ENCODE measurements around the gene TMEM106C.

The TMEM106C gene

DNA sequence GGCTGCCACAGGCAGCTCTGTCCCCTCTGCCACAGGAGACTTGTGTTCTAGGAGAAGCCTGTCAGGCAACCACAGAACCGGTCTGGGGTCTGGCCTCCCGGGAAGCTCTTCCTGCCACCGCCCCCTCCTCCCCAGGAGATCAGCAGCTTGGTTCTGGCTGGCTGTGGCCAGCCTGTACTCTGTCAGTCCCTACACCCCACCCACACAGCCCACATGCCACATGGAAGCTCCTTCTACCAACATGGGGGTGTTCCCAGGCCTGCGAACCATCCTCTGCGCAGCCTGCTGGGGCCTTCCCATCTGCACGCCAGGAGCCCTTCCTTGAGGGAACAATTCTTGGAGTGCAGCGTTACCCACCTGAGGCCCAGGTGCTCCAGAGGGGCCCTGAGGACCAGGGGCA lies 16.8 kb downstream of the TMEM106C start:
- no peak for DNase-seq

DNA sequence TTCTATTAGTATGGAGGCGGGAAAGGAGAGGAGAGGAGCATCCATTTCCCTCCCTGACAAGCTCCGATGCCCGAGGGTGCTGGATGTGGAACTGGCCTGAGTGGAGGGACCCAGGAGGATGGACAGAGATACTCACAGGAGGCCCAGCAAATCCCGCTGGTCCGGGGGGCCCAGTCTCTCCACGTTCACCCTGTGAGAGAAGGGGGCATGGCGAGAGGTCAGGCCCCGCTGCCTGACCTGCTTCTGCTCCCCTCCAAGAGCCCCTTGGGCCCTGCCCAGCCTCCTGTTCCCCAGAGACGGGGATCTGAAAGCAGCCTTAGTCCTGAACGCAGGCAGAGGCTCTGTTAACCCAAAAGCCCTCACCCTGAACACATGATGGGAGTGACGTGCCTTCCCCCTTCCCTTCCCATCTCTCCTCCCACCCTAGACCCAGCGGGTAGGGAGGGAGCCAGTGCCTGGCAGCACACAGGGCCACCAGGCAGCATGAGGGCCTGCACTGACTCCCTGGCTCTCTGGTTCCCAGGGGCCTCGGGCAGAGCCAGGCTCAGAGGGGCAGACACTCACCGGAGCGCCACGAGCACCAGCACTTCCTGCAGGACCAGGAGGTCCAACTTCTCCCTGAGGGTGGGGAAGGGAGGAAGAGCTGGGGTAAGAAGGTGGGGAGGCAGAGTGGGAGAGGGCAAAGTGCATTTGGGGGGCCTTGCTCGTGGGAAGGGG lies 17.5 kb downstream of the TMEM106C start:
- no peak for DNase-seq

DNA sequence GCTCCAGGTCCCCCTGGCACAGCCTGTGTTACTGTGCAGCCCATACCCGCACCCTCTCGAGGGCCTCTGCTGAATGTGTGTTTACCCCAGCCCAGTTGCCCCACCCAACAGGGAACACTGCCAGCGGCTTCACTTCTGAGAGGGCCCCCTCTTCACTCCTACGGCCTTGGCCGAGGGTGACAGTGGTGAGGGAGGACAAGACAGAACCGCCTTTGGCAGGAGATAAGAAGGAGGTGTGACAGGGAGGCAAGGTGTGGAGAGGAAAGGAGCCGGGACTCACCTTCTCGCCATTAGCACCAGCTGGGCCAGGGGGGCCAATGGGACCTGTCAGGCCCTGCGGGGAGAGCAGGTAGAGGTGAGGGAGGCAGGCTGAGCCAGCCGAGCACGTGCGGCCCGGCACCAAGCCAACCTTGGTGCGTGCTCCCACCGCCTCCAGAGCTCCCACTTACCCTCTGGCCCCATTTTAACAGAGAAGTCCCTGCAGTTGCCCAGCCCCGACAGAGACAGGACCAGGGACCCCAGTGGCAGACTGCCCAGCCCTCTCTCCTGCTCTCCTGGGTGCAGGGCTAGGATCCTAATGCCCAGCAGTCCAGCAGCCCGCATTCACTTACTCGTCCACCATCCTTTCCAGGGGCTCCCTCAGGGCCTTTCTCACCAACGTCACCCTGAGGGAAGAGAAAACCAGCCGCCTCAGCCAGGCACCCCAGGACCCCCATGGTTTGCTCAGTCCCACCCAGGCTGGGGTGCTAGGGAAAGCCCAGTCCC lies 18.3 kb downstream of the TMEM106C start:
- no peak for DNase-seq

DNA sequence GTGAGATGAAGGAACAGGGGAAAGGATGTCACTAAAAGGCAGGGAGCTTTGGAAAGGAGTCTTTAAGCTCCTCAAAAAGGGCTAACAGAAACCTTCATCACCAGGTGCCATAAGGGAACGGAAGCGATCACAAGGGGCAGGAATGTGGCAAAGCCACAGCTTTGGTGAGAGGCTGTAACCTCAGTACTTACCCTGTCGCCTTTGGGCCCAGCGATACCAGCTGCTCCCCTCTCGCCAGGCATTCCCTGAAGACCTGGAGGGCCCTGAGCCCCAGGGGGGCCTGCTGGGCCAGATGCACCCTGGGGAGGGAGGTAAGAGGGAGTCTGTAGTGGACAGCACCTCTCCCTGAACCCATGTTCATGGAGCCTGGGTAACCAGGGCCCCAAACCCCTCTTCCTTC lies 18.9 kb downstream of the TMEM106C start:
- no peak for DNase-seq

DNA sequence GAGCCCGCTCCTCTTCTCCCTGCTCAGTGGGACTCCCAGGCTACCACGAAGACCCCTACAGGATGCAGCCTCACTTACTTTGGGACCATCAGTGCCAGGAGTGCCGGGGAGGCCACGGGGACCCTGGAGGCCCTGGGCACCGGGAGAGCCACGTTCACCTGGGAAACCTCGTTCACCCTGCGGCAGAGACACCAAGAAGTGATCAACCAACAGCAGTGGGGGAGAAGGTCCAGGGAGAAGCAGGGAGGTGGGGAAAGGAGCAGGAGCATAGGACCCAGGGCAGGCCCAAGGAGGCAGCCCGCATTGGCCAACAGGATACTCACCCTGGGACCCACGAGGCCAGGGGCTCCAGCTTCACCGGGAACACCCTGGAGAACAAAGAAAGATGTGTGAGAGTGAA lies 19.4 kb downstream of the TMEM106C start:
- no peak for DNase-seq

DNA sequence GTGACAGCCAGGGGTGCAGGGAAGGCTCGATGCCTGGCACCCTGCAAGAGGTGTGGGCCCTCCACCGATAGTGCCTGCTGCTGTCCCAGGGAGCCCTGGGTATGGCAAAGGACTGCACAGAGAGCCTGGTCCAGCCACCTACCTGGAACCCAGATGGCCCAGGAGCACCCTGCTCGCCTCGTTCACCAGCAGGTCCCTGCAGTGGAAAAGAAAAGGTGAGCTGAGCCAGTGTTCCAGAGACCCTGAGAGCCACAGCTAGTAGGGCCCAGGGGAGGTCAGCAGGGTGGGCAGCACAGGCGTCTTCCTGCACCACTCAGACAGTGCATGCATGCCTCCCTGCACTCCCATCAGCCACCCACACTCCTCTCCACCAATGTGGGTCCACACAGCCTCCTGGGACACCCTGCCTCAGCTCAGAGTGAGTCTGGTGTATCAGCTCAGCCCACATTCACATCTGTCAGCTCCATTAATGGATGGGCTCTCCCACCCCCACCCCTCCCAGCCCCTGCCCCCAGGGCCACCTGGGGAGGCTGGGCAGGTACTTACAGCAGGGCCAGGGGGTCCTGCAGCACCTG lies 20.2 kb downstream of the TMEM106C start:
- DNase-seq = no peak

DNA sequence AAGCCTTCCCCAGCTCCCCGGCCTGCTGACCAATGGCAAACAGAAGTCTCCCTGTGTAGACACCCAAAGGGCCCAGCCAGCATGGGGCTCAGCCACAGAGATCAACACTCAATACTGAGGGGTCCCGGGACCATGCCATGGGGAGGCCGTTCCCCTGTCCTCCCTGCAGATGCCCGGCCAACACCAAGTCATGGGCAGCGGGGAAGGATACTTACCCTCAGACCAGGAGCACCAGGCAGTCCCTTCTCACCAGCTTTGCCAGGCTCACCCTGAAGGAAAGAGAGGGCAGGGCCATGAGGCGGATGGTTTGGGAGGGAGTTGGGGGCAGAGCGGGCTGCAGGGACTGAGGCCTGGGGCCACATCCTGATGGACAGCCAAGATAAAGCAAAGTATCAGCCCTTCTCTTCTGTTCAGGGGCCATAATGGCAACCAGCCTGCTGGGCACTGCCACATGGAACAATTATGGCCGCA lies 21.0 kb downstream of the TMEM106C start:
- no peak for DNase-seq

DNA sequence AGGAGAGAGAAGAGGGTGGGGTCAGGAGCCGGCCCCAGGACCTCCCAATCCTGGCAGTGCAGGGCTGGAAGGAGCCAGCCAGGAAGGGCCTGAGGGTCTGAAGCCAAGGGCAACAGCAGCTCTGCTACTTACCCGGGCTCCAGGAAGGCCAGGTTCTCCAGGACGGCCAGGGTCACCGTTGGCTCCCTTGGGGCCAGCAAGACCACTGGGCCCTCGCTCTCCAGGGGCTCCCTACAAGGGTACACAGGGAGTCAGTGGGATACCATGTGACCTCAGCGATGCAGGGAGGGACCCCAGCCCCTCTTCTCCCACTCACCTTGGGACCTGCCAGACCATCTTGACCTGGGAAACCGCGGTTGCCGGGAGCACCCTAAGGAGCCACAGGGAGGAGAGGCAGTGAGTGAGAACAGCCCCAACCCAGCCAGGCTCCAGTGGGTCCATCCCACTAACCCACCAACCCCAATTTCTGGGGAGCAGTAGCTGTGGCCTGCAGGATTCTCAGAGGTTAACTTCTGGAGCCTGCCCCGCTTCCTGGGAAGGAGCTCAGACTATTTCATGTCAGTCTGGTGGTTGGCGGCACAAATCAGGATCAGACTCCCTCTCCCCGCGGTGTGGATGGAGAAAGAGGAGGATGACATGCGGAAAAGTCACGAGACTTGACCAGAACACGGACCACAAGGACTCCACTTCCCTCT lies 22.3 kb downstream of the TMEM106C start:
- DNase-seq = no peak

DNA sequence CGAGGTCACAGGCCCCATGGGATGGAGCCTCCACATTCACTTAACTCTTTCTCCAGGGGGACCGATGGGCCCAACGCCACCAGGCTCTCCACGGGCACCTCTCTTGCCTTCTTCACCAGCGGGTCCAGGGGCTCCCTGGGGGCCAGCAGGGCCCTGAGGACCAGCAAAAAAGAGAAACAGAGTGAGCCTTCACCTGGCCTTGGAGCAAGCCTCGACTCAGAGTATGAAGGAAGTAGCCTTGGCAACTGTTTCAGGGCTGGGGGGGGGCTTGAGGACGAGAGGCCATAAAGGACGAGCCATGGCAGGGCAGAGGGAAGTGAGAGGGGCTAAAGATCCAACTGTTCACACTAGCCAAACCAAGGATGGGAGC lies 22.9 kb downstream of the TMEM106C start:
- DNase-seq = no peak

DNA sequence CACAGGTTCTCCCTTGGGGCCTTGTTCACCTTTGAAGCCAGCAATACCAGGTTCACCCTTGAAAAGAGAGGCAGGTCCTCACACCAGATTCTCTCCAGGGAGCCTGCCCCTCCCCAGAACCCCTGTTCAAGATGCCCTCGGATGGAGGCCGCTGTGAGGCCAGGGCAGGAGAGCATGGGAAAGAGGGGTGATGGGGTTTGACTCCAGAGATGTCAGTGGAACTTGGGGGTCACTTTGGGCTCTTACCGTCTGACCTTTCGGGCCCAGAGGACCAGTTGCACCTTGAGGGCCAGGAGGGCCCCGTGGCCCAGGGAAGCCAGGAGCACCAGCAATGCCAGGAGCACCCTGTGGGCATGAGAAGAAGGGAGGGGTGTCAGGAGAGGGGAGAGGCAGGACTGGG lies 23.4 kb downstream of the TMEM106C start:
- DNase-seq = no peak

DNA sequence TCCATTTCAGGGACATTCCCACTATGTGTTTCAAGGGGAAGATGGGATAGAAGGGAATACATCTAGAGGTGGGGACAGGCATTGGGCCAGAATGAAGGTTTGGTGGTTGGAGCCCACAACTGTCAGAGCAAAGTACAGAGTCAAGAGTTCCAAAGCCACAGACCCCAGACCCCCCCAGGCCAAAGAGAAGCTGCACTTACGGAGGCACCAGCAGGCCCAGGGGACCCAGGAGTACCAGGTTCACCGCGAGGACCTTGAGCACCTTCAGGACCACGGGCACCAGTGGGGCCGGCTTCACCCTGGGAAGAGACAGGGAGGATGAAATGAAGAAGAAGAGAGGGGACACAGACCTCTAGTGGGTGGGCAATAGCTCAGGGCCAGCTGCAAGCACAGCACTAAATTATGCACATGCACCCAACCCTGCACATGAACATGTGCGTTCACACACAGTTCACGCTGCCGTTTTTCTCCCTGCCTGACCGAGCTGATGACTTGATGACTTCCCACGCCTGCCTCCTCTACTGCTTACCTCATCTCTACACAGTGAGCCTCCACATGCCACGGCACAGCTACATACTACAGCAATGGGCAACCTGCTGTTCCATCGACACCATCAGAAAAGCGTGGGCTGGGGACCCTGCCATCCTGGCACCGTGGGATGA lies 24.1 kb downstream of the TMEM106C start:
- DNase-seq = no peak

DNA sequence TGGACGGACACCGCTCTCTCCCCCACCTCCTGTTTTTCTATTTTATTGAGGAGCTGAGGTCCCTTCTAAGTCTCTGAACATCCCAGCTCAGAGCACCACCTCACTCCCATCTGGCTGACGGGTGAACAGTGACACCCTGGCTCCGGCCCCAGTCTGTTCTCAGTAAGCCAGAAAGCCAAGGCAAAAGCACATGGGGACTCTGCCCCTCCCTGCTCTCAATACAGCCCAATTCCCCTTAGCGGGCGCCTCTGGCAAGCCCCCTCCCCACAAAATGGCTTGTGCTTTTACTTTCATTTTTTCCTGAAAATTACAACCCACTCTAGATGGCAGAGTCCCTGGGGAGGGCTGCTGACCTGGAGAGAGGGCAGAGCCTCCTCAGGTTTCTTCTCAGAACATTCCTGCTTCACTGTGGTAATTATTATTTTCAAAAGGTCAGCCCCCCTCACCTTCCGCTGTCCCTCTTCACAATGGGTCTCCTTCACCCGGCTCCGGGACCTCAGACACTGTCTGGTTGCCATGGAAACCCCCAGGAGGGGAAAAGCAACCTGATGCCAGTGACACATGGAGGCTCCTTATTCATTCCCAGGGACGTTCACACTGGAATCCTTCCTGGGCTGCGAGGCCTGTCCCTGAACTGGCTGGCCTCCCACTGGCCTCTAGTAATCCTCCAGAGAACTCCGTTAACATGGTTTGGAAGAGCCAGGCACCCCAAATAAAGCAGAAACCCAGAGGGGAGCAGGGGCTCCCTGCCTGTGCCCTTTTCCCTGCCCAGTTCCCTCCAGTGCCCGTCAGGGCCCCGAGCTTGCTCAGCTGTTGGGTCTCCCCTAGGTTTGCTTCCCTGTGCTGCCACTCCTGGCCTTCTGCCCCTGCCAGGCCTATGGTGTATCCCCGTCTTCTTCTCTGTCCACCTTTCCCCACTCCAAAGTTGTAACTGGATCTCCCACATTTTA lies 25.0 kb downstream of the TMEM106C start:
- DNase-seq = no peak

DNA sequence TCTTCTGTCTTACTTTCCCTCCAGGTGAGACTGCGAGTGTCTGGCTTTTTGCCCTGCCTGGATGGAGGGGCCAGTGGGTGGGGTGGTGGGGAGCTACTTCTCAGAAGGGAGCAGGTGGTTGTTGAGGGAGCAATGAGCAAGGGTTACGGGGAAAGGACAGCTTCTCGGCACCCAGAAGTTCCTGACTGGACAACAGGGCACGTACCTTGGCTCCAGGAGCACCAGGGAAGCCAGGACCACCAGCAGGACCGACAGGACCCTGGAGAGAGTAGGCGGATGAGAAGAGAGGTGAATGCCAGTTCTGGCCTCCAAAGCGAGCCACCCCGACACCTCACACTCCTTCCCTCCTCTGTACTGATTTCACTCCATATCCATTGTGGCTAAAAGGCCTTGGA lies 25.6 kb downstream of the TMEM106C start:
- no peak for DNase-seq

DNA sequence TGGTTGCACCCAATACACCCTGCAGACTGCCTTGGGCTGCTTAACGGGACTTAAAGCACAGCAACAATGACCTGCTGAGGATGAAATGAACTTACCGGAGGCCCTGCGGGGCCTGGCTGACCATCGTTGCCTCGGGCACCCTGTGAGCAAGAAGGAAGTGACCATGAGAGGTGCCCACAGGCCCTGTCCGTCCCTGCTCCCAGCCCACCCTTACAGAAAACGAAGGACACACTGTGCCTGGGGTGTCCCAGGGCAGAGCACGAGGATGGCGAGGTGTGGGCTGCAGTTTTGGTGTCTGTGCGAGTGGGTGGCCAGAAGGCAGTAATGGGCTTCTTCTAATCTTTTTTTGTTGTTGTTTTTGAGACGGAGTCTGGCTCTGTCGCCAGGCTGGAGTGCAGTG lies 26.3 kb downstream of the TMEM106C start:
- no peak for DNase-seq

DNA sequence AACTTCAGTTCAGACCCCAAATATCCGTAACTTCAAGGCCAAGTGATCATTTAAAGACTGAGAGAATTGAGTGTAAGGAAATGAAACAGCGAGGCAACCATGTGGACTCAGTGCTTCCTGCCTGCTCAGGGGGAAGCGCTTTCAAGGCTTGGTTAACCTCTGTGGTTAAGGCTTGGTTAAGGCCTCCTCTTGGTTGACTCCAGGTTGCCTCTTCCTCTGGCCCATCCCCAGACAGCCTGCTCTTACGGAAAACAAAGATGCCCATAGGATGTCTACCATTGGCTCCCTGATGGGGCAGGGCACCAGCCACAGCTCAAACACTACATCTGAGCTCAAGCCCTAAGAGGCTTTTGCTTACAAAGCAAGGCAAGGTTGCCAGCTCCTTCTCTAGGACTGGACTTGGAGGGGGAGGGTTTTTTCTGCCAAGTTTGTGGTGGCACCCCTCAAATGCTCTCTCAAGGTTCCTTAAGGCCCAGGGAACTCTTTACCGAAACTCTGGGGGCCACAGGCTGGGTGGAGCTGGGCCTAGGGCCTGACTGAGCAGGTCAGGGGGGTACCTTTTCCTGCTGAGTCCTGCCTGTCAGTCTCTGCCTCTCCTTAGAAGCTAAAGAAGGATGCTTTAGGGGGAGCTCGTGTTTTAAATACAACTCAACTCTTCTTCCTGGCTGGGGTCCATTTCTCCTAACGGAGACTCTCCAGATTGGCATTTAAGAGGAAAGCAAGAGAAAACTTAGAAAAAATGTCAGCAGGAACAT lies 27.1 kb downstream of the TMEM106C start:
- DNase-seq = peak; percentile 36

DNA sequence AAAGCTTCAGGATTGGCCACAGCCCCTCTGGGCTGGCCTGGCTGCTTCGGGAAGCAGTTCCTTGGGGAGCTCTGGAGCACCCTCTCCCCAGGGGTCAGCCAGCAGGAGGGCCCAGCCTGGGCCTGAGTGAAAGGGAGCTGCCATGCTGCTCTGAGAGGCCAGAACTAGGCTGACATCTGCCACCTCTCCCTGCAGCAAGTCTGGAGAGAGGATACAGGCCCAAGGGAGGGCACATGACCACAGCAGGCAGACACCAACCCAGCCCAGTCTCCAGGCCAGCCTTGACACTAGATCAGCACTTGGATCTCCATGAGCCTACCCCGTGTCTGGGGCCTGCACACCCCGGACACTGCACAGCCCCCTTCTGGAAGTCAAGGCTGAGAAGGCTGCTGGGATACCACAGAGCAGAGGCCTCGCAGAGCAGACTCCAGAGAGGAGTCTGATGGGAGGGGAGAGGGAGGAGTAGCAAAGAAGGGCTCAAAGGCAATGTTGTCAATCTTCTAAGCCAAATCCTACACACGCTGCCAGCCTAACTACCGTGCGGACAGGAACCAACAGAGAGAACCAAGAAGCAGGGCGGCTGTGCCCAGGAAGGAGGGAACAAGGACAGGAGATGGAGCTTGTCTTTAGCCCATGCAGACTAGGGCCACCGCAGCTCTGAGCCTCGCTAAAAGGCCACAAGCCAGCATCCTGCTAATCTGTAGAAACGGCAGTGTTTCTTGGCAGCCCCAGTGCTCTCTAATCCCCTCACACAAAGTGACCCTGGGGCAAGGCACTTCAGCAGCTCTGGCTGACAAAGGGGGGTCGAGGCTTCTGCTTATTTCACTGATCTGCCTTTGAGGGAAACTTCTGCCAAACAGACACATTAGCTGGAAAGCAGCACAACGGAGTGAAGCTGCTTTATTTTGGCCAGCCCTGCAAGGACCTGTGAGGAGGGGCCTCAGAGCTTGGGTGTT lies 28.0 kb downstream of the TMEM106C start:
- no peak for DNase-seq

DNA sequence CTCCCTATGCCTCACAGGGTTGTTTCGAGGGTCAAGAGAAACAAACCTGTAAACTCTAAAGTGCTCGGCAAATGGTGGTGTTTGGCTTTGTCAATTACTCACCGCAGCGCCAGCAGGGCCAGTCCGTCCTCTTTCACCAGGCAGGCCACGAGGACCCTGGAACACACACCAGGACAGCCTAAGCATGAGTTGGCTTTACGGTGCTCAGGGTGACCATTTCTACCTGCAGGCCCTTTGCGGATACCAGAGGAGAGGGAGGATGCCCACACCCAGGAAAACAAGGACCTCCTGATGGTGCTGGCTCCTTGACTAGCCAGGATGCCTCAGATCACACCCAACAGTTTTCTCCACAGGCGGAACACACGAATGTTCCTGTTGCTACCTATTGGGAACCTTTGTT lies 29.4 kb downstream of the TMEM106C start:
- no peak for DNase-seq

DNA sequence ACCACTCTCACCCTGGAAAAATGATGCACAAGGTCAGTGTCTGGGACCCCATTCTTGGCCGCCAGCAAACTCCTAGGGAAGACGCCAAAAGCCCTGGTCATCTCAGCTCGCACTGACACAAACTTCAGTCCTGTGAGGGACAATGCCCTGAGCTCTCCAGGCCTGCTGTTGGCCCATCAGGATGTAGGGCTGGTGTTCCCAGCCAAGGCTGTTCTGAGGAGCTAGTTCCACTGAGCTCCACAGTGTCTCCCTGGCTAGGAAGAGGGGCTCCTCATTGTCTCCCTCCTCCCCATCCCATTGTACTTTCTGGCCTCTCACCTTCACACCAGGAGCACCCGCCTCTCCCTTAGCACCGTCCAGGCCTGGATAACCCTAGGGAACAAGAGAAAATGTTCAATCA lies 30.1 kb downstream of the TMEM106C start:
- DNase-seq = no peak

DNA sequence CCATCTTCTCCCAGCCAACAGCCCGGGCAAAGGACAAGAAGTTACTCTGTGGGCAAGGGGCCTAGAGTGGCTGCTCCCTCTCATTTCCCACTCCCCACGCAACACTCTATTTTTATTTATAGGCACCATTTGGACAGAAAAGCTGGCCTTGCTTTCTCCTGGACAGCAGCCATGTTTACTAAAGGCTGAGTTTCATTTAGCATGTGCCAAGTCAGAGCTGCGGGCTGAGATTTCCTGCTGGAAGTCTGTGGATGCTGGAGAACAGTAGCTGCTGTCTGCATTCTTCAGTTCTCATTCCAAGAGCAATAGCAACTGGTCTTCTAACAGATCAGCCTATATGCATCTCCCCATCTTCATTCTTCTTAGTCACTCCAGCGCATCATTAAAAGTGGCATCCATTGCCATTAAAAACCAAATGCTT lies 32.6 kb downstream of the TMEM106C start:
- no peak for DNase-seq

DNA sequence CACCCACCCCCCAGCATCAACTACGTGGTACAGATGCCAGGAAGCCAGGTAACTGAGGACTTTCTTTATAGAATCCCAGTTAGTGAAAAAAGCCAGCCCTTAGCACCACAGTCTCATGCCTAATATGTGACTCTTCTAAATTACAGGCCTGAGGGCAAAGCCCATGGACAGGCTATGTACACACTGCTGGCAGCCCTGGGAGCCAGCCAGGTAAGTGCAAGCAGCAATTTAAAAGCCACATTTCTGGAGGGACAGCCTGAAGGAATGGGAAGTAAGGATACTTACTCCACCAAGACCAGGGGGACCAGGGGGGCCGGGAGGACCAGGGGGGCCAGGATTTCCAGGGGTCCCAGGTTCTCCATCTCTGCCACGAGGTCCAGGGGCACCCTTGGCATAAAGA lies 33.9 kb downstream of the TMEM106C start:
- no peak for DNase-seq
